GM21515 (cell line): Measurements from ENCODE around the gene PLCB1.

Experiments
- ATAC-seq: cut with Tn5 transposase; IDR thresholded peaks from one replicate; pipeline ENCODE4 v1.9.1; 2021; ENCODE audit not compliant: unreplicated experiment

The PLCB1 gene

DNA sequence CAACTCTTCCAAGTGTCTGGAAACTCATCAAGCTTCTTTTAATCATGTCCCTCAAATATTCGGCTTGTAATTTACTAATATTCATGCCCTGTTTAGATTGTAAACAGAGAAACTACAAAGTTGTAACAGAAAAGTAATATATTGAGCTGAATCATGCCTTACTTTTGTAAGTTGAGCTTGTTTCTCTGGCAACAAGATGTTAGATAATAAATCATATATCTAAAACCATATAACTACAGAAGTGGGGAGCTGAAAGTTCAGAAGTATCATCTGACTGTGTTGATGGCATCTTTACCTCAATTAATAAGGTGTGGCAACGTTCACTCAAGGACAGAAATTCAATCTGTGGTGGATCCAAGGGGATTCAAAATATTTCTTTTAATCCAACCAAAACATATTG is 263.9 kb downstream of the PLCB1 start:
- no peak for ATAC-seq

DNA sequence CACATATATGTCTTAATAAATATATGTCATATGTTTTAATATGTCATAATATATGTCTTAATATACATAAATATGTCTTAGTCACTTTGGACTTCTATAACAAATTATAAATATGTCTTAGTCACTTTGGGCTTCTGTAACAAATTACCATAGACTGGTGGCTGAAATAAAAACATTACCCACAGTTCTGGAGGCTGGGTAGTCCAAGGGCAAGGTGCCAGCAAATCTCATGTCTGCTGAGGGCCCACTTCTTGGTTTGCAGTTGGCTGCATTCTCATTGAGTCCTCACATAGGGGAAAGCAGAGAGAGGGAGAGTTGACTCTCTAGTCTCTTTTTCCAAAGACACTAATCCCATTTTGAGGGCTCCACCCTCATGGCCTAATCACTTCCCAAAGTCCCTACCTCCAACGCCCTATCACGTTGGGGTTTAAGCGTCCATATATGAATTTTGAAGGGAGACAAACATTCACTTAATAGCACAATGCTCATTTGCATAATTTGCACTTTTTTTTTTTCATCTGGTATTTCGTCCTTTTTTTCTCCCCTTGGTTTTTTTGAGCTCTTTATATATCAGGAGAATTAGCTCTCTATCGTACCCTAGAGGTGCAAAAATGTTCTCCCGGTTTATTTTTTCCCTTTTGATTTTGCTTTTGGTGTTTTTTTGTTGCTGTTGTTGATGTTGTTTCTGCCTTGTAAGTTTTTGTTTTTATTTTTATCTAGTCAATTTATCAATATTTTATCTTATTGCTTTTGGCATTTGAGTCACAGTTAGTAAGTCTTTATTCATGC is 266.4 kb downstream of the PLCB1 start:
- no peak for ATAC-seq

DNA sequence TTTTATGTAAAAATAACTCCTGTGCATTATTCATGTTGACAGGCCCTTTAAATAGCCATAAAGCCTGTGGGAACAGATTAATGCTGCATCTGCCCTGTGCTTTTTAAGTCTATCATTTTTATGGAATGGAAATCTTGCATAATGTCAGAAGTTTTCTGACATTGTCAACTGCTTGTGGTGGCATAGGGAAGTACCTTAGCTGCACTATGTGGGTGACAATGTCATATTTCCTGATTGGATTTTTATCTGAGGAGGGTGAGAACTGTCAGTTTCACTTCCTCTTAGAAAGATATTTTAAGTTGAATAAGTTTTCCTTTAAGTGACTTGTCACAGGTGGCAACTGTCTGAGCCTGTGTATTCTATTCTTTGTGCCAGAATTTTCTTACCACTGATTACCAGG is 267.9 kb downstream of the PLCB1 start:
- peak; percentile 98 for ATAC-seq

DNA sequence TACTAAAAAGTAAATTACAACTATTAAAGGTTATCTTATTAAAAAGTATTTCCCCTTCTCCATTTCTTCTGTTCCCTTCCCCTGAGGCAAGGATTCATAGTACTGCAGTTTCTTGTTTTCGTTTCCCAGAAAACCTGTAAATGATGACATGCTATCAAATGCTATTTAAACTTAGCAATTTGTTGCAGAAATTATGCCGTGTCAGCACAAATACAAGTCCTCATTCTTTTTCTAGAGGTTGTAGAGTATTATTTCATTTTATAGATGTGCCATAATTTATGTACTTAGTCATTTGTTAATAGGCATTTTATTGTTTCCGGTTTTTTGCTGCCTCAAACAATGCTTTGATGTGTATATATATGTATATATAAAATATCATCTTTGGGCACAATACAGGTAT is 268.4 kb downstream of the PLCB1 start:
- no peak for ATAC-seq

DNA sequence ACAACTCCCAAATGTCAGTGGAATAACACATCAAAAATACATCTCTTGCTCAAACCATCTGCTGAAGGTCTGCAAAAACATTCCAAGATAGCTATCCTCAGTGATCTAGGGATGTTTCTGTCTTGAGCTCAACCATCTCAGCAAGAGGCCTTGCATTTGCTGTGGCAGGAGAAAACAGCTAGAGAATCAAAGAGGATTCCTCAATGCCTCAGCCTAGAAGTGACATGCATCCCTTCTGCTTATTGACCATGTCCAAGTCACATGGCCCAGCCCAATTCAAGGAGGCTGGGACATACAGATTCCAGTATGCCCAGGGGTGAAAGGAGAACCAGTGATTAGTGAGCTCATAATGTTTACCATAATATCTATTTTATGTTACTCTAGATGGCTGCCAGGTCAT is 269.5 kb downstream of the PLCB1 start:
- ATAC-seq = no peak

DNA sequence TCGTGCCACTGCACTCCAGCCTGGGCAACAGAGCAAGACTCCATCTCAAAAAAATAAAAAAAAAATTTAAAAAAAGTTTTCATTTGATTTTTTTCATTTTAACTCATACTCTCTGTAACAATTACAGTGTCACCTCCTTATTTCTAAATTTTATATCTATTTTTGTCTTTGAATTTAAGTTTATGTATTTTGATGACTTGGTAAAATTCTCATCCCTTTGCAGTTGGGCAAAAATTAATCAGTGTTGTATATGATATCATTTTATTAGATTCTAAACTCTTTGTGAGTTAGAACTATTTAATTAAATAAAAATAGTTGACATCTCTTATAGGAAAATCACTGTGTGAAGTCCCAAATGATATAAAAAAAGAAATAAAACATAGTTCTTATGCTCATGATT is 270.7 kb downstream of the PLCB1 start:
- ATAC-seq = no peak

DNA sequence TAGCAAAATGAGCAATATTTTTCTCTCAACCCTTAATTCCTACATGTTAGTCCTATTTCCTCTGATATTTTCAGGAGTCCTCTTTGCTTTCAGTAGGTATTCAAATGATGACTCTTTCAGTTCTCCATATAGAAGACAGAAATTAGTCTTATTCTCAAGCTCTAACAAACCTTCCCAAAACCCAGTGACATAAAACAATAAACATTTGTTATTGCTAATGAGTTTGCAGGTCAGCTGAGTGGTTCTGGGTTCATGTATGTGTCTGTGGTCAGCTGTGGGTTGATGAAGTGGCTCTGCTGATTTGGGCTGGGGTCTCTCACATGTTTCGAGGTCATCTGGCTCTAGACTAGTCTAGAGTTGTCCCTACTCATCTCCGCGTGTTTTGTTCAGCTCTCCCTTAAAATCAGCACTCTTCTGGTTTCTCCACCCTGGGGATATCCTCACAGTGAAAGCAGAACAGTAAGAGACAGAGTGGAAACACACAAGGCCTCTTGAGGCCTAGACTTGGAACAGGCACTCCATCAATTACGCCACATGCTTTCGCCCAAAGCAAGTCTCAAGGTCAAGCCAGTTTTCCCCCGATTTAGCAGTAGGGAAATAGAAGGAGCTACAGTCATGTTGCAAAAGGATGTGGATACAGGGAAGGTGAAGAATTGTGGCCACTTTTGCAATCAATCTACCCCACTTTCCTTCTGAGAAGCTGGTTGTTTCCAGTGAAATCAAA is 273.0 kb downstream of the PLCB1 start:
- ATAC-seq = no peak

DNA sequence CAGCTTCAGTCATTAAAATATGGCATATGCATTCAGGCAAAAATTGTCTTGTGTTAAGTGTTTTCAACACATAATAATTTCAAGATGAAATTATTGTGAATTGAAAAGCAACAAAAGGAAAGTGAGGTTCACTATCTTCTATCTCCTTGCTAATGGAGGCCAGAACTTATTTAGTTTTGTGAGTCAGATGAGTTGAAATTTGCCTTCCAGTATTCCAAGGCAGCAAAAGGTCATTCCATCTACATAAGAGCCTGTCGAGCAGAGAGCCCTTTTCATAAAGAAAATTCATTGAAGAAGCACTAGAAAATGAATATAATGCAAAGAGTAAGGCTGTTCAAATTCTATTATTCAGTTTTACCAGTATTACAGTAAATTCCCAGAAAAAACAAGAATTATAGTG is 274.3 kb downstream of the PLCB1 start:
- no peak for ATAC-seq

DNA sequence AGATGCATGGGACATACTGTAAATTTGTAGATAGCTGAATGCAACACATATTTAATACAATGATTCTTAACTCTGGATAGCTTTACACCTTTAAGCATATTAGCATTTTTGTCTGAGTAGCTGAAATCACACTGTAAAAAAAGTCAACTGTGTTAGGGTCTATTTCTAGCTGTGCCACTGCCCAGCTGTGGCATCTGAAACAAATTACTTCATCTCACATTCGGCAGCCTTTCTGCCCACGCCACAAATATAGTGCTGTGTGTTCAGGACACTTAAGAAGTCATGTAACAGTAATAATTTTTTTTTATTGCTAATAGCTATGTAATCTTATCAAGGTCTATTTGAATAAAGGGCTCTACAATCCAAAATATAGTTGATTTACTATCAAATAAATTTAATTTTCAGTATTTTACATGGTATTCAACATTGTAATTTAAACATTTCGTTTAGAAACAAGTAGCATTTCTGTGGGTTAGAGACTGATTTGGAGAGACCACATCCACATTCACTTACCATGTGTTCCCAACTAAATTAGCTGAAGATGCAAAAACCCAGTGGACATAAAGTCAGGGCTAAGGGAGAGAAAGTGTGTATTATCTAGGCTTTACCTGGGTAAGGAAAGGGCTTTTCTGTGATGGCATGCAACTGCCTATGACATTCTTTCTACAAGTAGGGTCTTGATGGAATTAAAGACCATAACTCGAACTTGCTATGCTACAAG is 276.7 kb downstream of the PLCB1 start:
- no peak for ATAC-seq

DNA sequence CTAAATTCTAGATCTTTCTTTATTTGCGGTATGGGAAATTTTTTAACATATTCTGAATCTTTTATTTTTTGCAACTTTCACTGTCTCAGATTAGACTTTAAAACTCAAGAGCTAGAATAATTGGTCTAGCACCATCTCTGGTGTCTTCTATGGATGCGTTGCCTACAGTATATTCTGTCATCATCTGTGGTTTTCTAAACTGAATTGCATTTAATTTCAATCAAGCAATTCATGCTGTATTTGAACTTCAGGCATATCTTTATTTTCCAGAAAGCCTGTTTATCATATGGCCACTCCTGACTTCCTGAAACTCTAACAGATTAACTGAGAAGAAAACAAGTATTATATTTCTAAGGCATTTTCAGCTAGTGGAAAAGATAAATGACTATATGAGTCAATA is 281.6 kb downstream of the PLCB1 start:
- no peak for ATAC-seq

DNA sequence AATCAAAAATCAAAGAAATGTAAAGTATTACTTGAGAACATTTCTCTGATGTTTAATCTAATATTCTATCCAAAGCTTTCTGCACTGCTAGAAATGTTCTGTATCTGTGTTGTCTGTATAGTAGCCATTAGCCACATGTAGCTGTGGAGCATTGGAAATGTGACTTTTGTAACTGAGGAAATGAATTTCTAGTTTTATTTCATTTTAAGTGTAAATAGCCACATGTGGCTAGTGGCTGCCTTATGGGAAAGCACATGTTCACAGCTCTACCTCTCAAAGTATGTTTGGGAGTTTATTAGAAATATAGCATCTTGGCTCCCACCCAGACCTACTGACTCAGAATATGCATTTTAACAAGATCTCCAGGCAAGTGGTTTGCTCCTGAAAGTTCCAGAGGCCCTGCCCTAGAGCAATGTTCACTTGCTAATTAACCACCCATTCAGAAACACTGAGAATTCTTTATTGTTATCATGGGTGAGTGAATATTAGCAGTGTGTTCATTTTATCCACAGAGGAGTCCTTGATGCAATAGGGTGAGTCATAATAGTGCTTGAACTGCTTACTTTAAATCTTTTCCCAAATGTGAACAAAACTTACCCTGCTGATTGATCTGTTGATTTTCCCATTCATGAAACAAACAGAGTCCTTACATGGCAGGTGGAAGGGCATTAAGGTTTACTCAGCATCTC is 282.7 kb downstream of the PLCB1 start:
- ATAC-seq = no peak

DNA sequence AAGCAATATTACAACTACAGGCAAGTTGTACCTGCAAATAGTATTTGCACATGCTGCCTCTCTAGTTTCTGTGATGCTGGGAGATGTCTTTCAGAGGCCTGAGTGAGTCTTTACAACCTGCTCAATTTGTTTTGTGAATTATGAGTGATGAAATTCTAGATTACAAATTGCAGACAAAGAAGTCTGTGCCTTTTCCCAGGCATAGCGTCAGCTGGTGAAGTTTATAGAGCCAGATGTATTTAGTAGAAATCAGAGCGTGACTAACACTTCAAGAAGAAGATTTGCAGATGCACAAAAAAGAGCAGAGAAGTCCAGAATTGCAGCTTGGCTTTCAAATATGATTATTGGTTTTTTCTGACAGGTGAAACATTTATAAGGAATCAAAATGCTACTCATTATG is 289.9 kb downstream of the PLCB1 start:
- ATAC-seq = no peak

DNA sequence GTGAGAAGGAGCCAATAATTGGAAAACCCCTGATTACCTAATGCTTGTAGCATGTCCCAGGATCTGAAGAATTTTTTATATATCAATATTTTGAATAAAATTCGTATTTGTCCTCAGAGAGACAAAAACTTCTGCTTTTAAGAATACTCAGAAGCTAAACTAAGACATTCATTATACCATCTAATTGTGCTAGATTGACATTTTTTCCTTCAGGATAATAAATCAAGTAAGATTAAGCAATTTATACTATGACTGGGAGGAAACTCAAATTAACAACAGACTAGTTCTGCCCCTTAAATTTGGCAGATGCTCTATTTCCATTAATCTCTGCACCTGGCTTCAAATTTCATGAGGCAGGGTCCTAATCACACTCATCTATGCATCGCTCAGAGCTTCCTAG is 291.4 kb downstream of the PLCB1 start:
- no peak for ATAC-seq

DNA sequence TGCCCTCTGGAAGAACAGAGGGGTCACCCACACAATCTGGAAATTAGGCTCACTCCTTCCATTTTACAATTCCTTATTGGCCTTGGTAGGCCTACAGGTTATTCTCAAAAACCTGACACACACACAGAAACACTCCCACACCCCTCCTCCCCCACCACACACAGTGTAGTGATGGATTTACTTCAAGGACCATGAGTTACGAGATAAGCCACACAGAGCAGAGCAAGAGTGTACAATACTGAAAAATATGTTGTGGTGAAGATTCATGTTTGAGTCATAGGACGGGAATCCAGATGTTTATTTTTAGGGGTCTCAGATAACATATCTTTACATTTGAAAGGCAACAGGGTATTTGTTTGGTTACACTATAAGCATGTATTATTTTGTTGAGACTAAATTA is 291.9 kb downstream of the PLCB1 start:
- ATAC-seq = no peak

DNA sequence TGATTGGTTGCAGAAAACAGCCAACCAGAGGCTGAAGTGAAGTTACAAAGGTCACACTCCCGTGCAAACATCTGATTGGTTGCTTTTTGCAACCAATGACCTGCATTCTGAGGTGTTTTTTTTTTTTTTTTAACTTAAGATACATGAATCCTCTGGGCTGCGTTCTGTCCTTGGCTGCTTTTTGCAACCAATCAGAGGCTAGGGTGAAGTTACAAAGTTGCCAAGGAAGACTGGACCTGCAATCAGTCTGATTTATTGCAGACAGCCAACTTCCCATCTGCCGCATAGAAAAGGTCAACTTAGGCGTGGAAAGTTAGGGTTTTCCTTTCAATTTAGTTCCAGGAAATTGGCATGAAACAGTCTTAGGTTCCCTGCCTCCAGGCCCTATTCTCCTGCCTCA is 292.9 kb downstream of the PLCB1 start:
- ATAC-seq = no peak

DNA sequence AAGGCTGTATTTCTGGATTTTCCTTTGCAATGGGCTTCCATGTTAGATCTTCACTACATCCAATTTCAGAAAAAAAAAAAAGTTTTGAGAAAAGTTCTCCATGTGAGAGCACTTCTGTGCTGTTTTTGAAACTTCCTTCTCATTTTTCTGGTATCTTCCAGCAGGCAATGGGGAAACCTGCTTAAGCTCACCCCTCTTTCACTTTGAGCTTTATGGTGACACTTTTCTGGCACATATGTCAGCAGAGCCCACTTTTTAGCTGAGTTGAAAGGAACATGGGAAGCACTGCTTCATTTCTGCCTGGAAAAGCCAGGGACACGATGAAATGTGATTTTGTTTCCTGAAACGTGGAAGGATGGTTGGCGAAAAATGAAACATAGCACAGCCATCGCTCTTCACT is 293.7 kb downstream of the PLCB1 start:
- no peak for ATAC-seq

DNA sequence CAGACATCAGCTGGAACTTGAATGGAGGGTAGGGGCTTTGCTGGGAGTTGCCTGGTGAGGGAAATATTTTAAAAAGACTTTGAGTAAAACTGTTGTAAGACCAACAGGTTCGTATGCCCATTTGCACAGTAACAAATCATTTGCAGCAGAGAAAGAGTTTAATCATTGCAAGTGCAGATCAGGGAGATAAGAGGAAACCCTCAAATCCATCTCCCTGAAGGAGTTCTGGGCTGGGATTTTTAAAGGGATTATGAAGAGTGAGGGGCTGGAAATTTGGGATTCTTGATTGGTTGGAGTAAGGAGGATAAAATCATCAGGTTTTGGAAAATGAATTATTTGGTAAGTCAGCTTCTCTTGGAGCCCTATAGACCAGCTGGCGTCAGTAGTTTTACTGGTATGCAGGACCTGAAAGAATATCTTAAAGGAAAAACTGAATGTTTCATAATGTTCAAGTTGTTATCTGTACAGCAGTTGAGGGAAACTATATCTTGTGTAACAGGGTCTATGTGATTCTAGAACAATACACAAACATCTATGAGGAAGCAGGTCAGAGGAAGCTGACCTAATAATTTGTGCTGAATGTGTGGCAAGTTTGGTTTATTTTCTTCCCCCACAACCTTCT is 295.5 kb downstream of the PLCB1 start:
- no peak for ATAC-seq

DNA sequence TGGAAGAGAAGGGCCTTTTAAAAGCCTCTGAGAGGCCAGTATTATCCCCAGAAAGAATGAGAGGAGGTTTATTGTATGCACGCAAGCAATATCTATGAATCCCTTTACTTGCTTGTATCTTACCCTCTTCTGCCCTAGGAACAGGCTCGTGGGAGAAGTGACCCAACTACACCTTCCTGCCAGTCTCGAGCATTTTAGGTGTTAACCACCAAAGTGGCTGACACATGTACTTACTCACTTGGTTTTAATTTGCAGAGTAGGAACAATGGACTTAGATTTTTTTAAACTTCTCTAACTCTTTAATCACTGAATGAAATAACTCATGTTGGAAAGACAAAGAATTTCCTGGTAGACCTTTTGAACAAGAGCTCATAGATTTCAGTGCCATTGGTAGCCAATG is 296.9 kb downstream of the PLCB1 start:
- ATAC-seq = no peak

DNA sequence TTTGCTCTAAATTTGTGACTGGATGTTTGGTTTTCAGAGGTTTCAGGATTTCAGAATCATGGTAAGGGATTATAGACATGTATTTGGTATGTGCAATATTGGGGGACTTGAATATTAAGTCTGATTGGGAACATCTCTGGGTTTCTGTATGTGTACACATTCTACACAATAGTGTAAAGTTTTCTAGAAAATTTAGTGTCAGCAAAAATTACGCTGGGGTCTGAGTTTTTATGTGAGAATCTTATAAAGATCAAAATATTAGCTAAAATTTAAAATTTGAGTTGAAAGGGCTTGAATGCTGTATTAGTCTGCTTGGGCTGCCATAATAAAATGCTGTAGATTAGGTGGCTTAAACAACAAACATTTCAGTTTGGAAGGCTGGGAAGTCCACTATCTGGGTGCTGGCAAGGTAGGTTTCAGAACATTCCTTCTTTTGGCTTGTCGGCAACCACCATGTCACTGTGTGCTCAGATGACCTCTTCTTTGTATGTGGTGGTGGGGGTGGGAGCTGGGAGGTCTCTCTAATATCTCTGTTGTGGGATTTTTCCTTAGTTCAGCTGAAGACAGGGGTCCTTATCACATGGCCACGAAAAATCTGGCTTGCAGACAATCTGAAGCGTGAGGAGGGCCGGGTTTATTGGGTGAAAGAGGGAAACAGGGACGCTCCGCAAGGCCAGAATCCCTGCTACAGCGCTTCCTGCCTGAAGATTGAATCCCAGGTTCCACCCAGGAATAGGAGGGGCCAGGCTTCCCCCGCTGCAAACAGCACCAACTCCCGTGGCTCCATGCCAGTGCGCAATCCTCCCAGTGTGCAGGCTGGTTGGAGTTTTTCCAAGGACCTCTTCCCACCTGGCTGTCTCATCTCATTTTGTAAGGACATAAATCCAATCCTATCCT is 299.7 kb downstream of the PLCB1 start:
- no peak for ATAC-seq
